Measurements from ENCODE around the gene CCNK. TPM values are rescaled to one million over a fixed set of nuclear protein-coding genes. Genes with fewer than 3 reads are reported as not detected.

The CCNK gene
- total RNA-seq, 4 donors from 2014 or later, result 14.5 to 42.6 (median 31.3) TPM

GRCh38 chr14:99560922-99561683 is 79.9 kb downstream of the CCNK start:
- TF ChIP-seq POLR2AphosphoS5 (IDR thresholded peaks at IDR 0.05), result peak in 1 of 3 donors; percentile 13
- TF ChIP-seq CTCF (IDR thresholded peaks at IDR 0.05), result no peak
- DNase-seq, result no peak
- H3K27me3 ChIP-seq, result no peaks in the 10 kb centered on the region
- no peaks in the 10 kb centered on the region for H3K36me3 ChIP-seq
- in situ Hi-C loops (cut with MboI; ENCODE audit: low pct_ligation_motif_present in 1 of 4, low pct_unique_long_range_greater_than_20kb in 1 of 4, low sequenced_read_pairs in 3 of 4) (no loop called here), intact Hi-C loops (cut with DNase I; ENCODE audit: low total_unique reads) (loop anchor here (1.0 kb wide), 1 partner anchor 43 kb away; no protein-coding TSS in a partner anchor)
- 50 to 100% methylated on average over 1 to 14 of the region's 15 CpGs for WGBS, 2 donors (ENCODE audit: low coverage in 1 of 2)
- H3K4me1 ChIP-seq, result peaks cover 33 to 60% (median 55%) of the 10 kb centered on the region in 4 donors
- peak overlapping the region; percentile 67 to 86 (median 82) for H3K27ac ChIP-seq
- no peaks in the 10 kb centered on the region for H3K9me3 ChIP-seq
- H3K4me3 ChIP-seq, result no peak overlapping the region

GRCh38 chr14:99561864-99562263 is 80.7 kb downstream of the CCNK start:
- WGBS, 2 donors (ENCODE audit: low coverage in 1 of 2), result 51 to 75% methylated on average over 6 to 10 of the region's 10 CpGs
- Histone ChIP-seq H3K4me3 (no peak overlapping the region), H3K36me3 (no peaks in the 10 kb centered on the region), H3K4me1 (peaks cover 40 to 67% (median 62%) of the 10 kb centered on the region in 4 donors), H3K9me3 (no peaks in the 10 kb centered on the region), H3K27me3 (no peaks in the 10 kb centered on the region), H3K27ac (peak overlapping the region; percentile 67 to 86 (median 82))
- in situ Hi-C loops (cut with MboI; ENCODE audit: low pct_ligation_motif_present in 1 of 4, low pct_unique_long_range_greater_than_20kb in 1 of 4, low sequenced_read_pairs in 3 of 4), result no loop called here
- intact Hi-C loops (cut with DNase I; ENCODE audit: low total_unique reads), result no loop called here
- TF ChIP-seq POLR2A (IDR thresholded peaks at IDR 0.05) (no peak), CTCF (IDR thresholded peaks at IDR 0.05) (no peak), EP300 (IDR thresholded peaks at IDR 0.05; ENCODE audit: low read depth) (no peak), POLR2AphosphoS5 (IDR thresholded peaks at IDR 0.05) (no peak)
- no peak for DNase-seq

Small RNA genes lying within 50 kb of the gene (small RNA-seq; reads per million reads assigned to genes)
- gene RNU6-91P, result 0 reads per million in 4 donors

Other genes with a start within 250 kb of the CCNK start
- gene BCL11B, start 209.2 kb upstream of the CCNK start, total RNA-seq, result 1 to 10 TPM in 3 of 4 donors, under 1 TPM in 1; 0.37 to 4.8 (median 3.7) TPM
- 100 to 1,000 TPM in 1 of 4 donors, 10 to 100 TPM in 3; 50.1 to 224 (median 68.8) TPM for gene SETD3, start 550 bp upstream of the CCNK start, total RNA-seq
- 10 to 100 TPM; 19.3 to 55.4 (median 45.7) TPM for gene CCDC85C, start 122.8 kb downstream of the CCNK start, total RNA-seq
- gene HHIPL1, start 163.7 kb downstream of the CCNK start, total RNA-seq, result 10 to 100 TPM in 1 of 4 donors, under 1 TPM in 3; 0.40 to 31.0 (median 0.87) TPM
- gene CYP46A1, start 202.9 kb downstream of the CCNK start, total RNA-seq, result under 1 TPM; 0.27 to 0.75 (median 0.52) TPM

Data from transverse colon (tissue), 4 donors.